HUES48 (cell line): ENCODE data around the gene HSDL1.

Source experiments
- H3K27ac ChIP-seq: one replicate; pipeline ENCODE4 v1.7.0; 2013; ENCODE audit warnings: low read depth, low read length, inconsistent platforms
- H3K27me3 ChIP-seq: 2 replicates; pipeline ENCODE4 v1.6.1; 2013; ENCODE audit warnings: mild to moderate bottlenecking, low read length; ENCODE audit not compliant: control insufficient read depth, insufficient read depth
- H3K36me3 ChIP-seq: 2 replicates; pipeline ENCODE4 v1.6.1; 2013; ENCODE audit warnings: low read length; ENCODE audit not compliant: control insufficient read depth, insufficient read depth
- H3K4me1 ChIP-seq: 2 replicates; pipeline ENCODE4 v1.6.1; 2013; ENCODE audit warnings: mild to moderate bottlenecking, low read length; ENCODE audit not compliant: control insufficient read depth, insufficient read depth
- H3K4me3 ChIP-seq: 2 replicates; pipeline ENCODE4 v1.5.1; 2013; ENCODE audit warnings: mild to moderate bottlenecking, low read depth, low read length
- H3K9ac ChIP-seq: 2 replicates; pipeline ENCODE4 v1.6.1; 2013; ENCODE audit warnings: mild to moderate bottlenecking, low read depth, low read length, moderate library complexity
- H3K9me3 ChIP-seq: 2 replicates; pipeline ENCODE4 v1.6.1; 2013; ENCODE audit warnings: low read length; ENCODE audit not compliant: control insufficient read depth, insufficient read depth

HSDL1 gene

GRCh38 chr16:84182104-84182503, 37.1 kb upstream of the HSDL1 start:
- no peaks in the 10 kb centered on the region for H3K27me3 ChIP-seq

GRCh38 chr16:84181144-84181915, 36.4 kb upstream of the HSDL1 start:
- Histone ChIP-seq H3K4me1 (no peaks in the 10 kb centered on the region), H3K9ac (no peak overlapping the region), H3K4me3 (no peak overlapping the region), H3K9me3 (no peaks in the 10 kb centered on the region), H3K27ac (no peak overlapping the region), H3K27me3 (no peaks in the 10 kb centered on the region), H3K36me3 (peaks cover 79% of the 10 kb centered on the region)

More at GRCh38 chr16:84182104-84182503, 37.1 kb upstream of the HSDL1 start:
- Histone ChIP-seq H3K4me3 (no peak overlapping the region), H3K9ac (no peak overlapping the region), H3K27ac (no peak overlapping the region), H3K4me1 (no peaks in the 10 kb centered on the region), H3K36me3 (peaks cover 79% of the 10 kb centered on the region), H3K9me3 (no peaks in the 10 kb centered on the region)

GRCh38 chr16:84180519-84181140, 35.7 kb upstream of the HSDL1 start:
- peaks cover 79% of the 10 kb centered on the region for H3K36me3 ChIP-seq
- no peaks in the 10 kb centered on the region for H3K9me3 ChIP-seq
- no peaks in the 10 kb centered on the region for H3K27me3 ChIP-seq
- no peak overlapping the region for H3K9ac ChIP-seq
- no peak overlapping the region for H3K27ac ChIP-seq
- no peak overlapping the region for H3K4me3 ChIP-seq
- H3K4me1 ChIP-seq: no peaks in the 10 kb centered on the region

DNA sequence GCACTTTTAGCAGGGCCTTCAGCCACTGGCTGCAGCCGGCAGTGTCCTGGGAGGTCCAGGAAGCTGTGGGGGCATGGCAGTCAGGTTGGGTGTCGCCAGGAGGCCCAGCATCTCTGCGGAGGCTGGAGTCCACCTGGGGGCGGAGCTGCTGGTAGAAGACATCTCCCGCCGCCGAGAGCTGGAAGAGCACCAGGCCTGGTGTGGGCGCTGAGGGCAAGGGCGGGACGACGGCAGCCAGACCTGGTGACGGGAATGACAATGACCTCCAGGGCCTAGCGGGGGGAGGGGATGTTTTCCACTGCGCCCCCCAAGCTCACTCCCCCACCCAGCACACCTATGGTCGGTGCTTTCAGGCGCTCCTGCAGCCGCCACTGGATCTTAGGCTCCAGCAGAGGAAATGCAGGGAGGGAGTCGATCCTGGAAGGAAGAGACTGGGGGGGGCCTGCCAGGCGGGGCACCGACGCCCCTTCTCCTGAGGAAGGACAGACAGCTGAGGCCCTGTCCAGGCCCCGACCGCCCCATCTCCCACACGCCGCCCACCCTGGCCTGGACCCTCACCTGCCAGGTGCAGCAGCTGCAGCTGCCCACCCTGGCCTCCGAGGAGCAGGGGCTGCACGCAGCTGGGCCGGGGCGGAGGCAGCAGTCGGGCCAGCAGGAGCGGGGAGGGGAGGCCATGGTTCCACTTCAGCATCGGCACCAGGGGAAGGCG, 34.8 kb upstream of the HSDL1 start:
- no peaks in the 10 kb centered on the region for H3K4me1 ChIP-seq
- no peak overlapping the region for H3K9ac ChIP-seq
- H3K9me3 ChIP-seq: no peaks in the 10 kb centered on the region
- H3K27ac ChIP-seq: no peak overlapping the region
- no peaks in the 10 kb centered on the region for H3K27me3 ChIP-seq
- peaks cover 73% of the 10 kb centered on the region for H3K36me3 ChIP-seq
- H3K4me3 ChIP-seq: no peak overlapping the region

DNA sequence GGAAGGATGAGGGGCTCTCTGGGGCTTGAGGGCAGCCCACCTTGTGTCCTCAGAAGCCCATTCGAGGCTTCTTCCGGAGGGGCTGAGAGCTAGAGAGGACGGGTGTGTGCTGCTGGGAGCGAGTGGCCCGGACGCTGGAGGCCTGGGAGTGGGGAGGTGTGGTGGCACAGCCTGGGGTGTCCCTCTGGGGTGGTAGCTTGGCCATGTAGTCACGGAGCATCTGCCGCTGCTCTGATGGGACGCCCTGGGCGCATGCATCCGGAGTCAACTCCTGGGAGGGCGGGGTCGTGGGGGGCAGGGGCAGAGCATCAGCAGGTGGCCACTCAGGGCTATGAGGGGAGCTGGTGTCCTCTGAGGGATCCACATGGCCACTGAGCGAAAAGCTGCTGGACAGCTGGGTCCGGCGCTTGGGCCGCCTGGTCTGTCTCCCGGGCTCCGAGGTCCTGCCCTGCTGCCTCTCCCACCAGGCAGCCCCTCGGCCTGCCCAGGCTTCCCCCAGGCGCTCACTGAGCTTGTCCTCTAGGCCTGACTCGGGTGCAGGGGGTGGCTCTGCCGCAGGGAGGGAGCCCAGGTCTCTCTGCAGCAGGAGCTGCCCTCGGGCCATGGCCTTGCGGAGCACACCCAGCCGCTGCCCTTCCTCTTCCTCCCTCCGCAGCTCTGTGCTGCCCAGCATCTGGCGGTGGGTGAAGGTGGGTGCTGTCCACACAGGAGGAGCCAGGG, 34.1 kb upstream of the HSDL1 start:
- peaks cover 66% of the 10 kb centered on the region for H3K36me3 ChIP-seq

DNA sequence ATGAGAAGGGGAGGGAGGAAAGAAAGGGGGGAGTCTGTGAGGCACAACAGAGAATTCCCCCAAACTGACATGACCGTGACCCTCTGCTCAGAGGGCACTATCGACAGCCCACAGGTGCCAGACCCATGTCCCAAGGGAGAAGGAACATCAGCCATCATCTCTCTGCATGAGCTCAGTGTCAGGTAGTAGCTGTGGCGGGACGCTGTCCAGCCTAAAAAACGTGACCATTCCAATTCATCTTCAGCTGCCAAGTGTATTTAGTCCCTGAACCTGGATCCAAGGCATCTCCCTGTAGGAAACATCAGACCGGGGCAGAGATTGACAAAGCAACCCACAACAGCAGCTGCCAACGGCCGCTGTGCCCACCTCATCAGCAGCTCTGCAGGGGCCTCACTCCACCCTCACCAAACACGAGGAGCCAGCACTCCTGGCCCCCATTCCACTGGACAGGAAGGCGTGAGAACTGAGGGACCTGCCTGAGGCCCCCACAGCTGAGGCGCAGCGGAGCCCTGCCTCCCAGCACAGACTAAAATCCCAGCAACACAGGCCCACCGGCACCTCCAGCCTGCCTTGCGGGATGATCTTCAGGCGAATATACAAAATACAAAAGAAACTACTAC, 33.3 kb upstream of the HSDL1 start:
- no peak overlapping the region for H3K9ac ChIP-seq
- no peaks in the 10 kb centered on the region for H3K27me3 ChIP-seq
- H3K27ac ChIP-seq: no peak overlapping the region
- H3K36me3 ChIP-seq: peaks cover 58% of the 10 kb centered on the region
- H3K4me3 ChIP-seq: no peak overlapping the region
- no peaks in the 10 kb centered on the region for H3K9me3 ChIP-seq
- no peaks in the 10 kb centered on the region for H3K4me1 ChIP-seq

More for the DNA sequence above, 34.1 kb upstream of the HSDL1 start:
- no peaks in the 10 kb centered on the region for H3K9me3 ChIP-seq
- H3K9ac ChIP-seq: no peak overlapping the region
- H3K4me3 ChIP-seq: no peak overlapping the region
- H3K27me3 ChIP-seq: no peaks in the 10 kb centered on the region
- H3K4me1 ChIP-seq: no peaks in the 10 kb centered on the region
- H3K27ac ChIP-seq: no peak overlapping the region

- Histone ChIP-seq H3K9ac (no peak overlapping the region), H3K9me3 (no peaks in the 10 kb centered on the region), H3K4me1 (no peaks in the 10 kb centered on the region), H3K36me3 (peaks cover 52% of the 10 kb centered on the region), H3K4me3 (no peak overlapping the region), H3K27ac (no peak overlapping the region), H3K27me3 (no peaks in the 10 kb centered on the region)
Observed at GRCh38 chr16:84177741-84178073, 32.7 kb upstream of the HSDL1 start.

- Histone ChIP-seq H3K4me3 (no peak overlapping the region), H3K27me3 (no peaks in the 10 kb centered on the region), H3K27ac (no peak overlapping the region), H3K9me3 (no peaks in the 10 kb centered on the region), H3K36me3 (peaks cover 39% of the 10 kb centered on the region), H3K9ac (no peak overlapping the region), H3K4me1 (no peaks in the 10 kb centered on the region)
Observed at GRCh38 chr16:84176192-84177053, 31.4 kb upstream of the HSDL1 start.

GRCh38 chr16:84175350-84176081, 30.5 kb upstream of the HSDL1 start:
- Histone ChIP-seq H3K36me3 (peaks cover 30% of the 10 kb centered on the region), H3K9me3 (no peaks in the 10 kb centered on the region), H3K4me1 (no peaks in the 10 kb centered on the region), H3K27ac (no peak overlapping the region), H3K4me3 (no peak overlapping the region), H3K27me3 (no peaks in the 10 kb centered on the region), H3K9ac (no peak overlapping the region)
